Muscle of leg (tissue), 11 donors: Measurements from ENCODE around the gene CYTIP. TPM values are rescaled to one million over a fixed set of nuclear protein-coding genes. Genes with fewer than 3 reads are reported as not detected.
"Not testable (repeated sequence)": the region's sequence is repeated elsewhere in the genome, so short reads cannot be mapped to it uniquely, and the experiment has no call there.

Experiments
- DNase-seq: peaks from one replicate; pipeline ENCODE4 v3.0.0; 2013
- H3K27ac ChIP-seq: one replicate; pipeline ENCODE4 v1.5.1; 2013; ENCODE audit warnings: mild to moderate bottlenecking, low read length, control low read depth
- H3K27me3 ChIP-seq: one replicate; pipeline ENCODE4 v1.6.1; 2013; ENCODE audit warnings: low read length; ENCODE audit not compliant: control insufficient read depth, insufficient read depth
- H3K36me3 ChIP-seq: one replicate; pipeline ENCODE4 v1.6.1; 2013; ENCODE audit warnings: low read length; ENCODE audit not compliant: control insufficient read depth, insufficient read depth
- H3K4me1 ChIP-seq: one replicate; pipeline ENCODE4 v1.6.1; 2013; ENCODE audit warnings: low read length; ENCODE audit not compliant: control insufficient read depth, insufficient read depth
- H3K4me3 ChIP-seq: one replicate; pipeline ENCODE4 v1.5.1; 2013; ENCODE audit warnings: low read length, control low read depth
- H3K9me3 ChIP-seq: replicated peaks from 2 replicates; pipeline ENCODE4 v1.6.1; 2013; ENCODE audit warnings: low read depth, low read length; ENCODE audit not compliant: control insufficient read depth
- WGBS: methylation state at CpG from one replicate; pipeline ENCODE4 v1.1.5; 2013; ENCODE audit warnings: missing lambda C conversion rate; ENCODE audit not compliant: insufficient coverage; 5-methylcytosine and 5-hydroxymethylcytosine counted together
- polyA plus RNA-seq, 8 donors: library from polyadenylated mRNA; unstranded; fragments of 120-200 nt; gene quantifications; one replicate each; pipeline versions ENCODE4 v1.2.1 to v1.2.3, GENCODE V29; 2013; ENCODE audit warnings: inconsistent platforms in 1 of 8, low replicate concordance in 1 of 8; ENCODE audit not compliant: insufficient read length in 8 of 8, insufficient read depth in 1 of 8
- total RNA-seq: library from RNA; stranded (reverse); fragments of 120-200 nt; gene quantifications from one replicate; pipeline ENCODE4 v1.2.4, GENCODE V29; 2013

CYTIP gene
- total and polyA plus RNA-seq, 9 donors, result 0.43 to 3.5 (median 0.87) TPM

DNA sequence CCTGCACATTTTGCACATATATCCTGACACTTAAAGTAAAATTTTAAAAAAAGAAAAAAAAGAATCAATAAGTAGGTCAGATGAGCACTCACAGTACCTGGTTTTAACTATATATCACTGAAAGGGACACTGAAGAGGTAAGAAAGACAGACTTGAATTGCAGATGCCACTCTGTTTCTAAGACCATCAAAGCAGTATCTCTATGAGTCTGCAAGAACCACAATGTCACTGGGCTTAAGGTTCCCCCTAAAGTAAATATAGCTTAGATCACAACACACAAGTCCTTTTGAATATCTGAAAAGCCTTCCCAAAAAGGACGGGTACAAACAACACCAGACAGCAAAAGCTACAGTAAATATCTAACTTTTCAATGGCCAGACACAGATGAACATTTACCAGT, 57.6 kb downstream of the CYTIP start:
- Histone ChIP-seq H3K36me3 (no peaks in the 10 kb centered on the region), H3K4me1 (no peaks in the 10 kb centered on the region)

DNA sequence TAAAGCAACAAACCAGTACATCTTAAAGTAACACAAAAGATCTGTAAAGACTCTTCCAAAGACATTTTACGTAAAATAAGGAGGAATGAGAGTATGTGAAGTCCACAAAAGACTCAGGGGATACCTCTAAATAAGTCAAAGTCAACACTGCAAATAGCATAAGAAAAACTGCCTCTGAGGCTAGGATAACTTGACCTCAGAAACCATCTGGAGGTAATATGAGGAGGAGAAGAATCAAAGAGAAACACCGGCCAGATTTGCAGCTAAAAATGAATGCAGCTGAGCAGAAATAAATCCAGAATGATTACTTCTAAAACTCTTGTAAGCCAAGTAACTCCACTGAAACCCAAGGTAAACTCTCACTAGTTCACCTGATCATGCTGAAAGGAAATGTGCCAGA, 66.0 kb downstream of the CYTIP start:
- peaks cover 15% of the 10 kb centered on the region for H3K9me3 ChIP-seq
- no peaks in the 10 kb centered on the region for H3K27me3 ChIP-seq
- peak; percentile 56 for DNase-seq
- no peak overlapping the region for H3K4me3 ChIP-seq
- WGBS, result no CpG with 5 or more reads among the region's 2 CpGs
- no peaks in the 10 kb centered on the region for H3K4me1 ChIP-seq
- no peaks in the 10 kb centered on the region for H3K36me3 ChIP-seq
- no peak overlapping the region for H3K27ac ChIP-seq

More for the DNA sequence above, 57.6 kb downstream of the CYTIP start:
- no peak for DNase-seq
- Histone ChIP-seq H3K9me3 (no peaks in the 10 kb centered on the region), H3K4me3 (no peak overlapping the region), H3K27me3 (no peaks in the 10 kb centered on the region), H3K27ac (no peak overlapping the region)
- WGBS, result no CpG with 5 or more reads among the region's 1 CpG

DNA sequence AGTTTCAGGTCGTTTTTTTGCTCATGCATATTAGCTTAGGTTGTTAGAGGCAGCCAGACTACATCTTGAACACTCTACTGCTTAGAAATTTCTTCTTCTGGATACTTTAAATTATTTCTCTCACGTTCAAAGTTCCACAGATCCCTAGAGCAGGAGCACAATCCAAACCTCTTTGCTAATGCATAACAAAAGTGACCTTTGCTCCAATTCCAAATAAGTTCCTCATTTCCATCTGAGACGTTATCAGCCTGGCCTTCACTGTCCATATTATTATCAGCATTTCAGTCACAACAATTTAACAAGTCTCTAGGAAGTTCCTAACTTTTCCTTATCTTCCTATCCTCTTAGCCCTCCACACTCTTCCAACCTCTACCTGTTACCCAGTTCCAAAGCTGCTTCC, 67.8 kb downstream of the CYTIP start:
- DNase-seq, result no peak
- Histone ChIP-seq H3K9me3 (peaks cover 15% of the 10 kb centered on the region), H3K36me3 (no peaks in the 10 kb centered on the region), H3K27me3 (no peaks in the 10 kb centered on the region), H3K4me3 (no peak overlapping the region), H3K27ac (no peak overlapping the region), H3K4me1 (no peaks in the 10 kb centered on the region)
- WGBS, result 29% methylated on average over 2 of the region's 3 CpGs

DNA sequence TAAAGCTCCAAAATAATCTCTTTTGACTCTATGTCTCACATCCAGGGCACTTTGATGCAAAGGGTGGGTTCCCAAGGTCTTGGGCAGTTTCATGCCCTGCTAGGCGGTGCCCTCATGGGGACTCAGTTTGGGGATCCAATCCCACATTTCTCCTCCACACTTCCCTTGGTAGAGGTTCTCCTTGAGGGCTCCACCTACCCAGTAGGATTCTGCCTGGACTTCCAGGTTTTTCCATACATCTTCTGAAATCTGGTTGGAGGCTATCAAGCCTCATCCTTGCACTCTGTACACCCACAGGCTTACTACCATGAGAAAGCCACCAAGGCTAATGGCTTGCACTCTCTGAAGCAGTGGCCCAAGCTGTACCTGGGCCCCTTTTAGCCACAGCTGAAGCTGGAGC, 68.5 kb downstream of the CYTIP start:
- Histone ChIP-seq H3K27me3 (no peaks in the 10 kb centered on the region), H3K4me3 (no peak overlapping the region), H3K27ac (no peak overlapping the region), H3K36me3 (no peaks in the 10 kb centered on the region), H3K9me3 (peaks cover 15% of the 10 kb centered on the region), H3K4me1 (no peaks in the 10 kb centered on the region)
- 91% methylated on average over 1 of the region's 1 CpG for WGBS
- no peak for DNase-seq

DNA sequence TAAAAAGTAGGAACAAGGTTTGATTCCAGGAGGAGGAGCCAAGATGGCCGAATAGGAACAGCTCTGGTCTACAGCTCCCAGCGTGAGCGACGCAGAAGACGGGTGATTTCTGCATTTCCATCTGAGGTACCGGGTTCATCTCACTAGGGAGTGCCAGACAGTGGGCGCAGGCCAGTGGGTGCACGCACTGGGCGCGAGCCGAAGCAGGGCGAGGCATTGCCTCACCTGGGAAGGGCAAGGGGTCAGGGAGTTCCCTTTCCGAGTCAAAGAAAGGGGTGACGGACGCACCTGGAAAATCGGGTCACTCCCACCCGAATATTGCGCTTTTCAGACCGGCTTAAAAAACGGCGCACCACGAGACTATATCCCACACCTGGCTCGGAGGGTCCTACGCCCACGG, 75.4 kb downstream of the CYTIP start:
- no CpG with 5 or more reads among the region's 25 CpGs for WGBS
- H3K9me3 ChIP-seq, H3K4me3 ChIP-seq, H3K27ac ChIP-seq, H3K36me3 ChIP-seq, DNase-seq, H3K27me3 ChIP-seq, H3K4me1 ChIP-seq: not testable (repeated sequence)

DNA sequence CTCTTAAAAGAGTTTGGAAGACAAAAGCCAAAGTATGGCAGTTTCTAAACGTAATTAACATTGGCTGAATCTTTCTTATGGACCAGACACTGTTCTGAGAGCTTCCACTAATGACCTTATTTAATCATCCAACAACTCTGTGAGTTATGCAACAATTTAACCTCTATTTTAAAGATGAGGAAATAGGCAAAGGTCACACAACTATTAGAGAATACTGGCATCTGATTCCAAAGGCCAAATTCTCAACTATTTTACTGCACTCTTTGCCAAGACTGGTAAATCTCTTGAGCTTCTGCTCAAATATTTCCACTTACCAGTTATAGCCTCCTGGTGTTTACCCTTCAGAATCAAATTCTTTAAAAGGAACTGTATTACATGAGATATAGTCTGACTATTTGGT, 76.2 kb downstream of the CYTIP start:
- Histone ChIP-seq H3K4me3 (no peak overlapping the region), H3K4me1 (no peaks in the 10 kb centered on the region), H3K9me3 (no peaks in the 10 kb centered on the region), H3K27ac (no peak overlapping the region), H3K27me3 (no peaks in the 10 kb centered on the region), H3K36me3 (no peaks in the 10 kb centered on the region)
- no CpG with 5 or more reads among the region's 1 CpG for WGBS
- no peak for DNase-seq

Other genes starting within 250 kb of the CYTIP start
- 9.6 TPM for gene GALNT5, start 186.4 kb downstream of the CYTIP start, total RNA-seq
- 1 to 10 TPM; 1.5 to 7.4 (median 3.7) TPM for gene GALNT5, start 186.4 kb downstream of the CYTIP start, polyA plus RNA-seq
- gene ERMN, start 118.3 kb downstream of the CYTIP start, total RNA-seq, result 0.04 TPM
- gene ERMN, start 118.3 kb downstream of the CYTIP start, polyA plus RNA-seq, result under 1 TPM in 6 of 8 donors, not detected in 2; 0.04 to 0.19 (median 0.10) TPM
- gene ACVR1C, start 184.8 kb upstream of the CYTIP start, total RNA-seq, result 0.09 TPM
- 1 to 10 TPM in 1 of 8 donors, under 1 TPM in 7; 0.11 to 1.1 (median 0.14) TPM for gene ACVR1C, start 184.8 kb upstream of the CYTIP start, polyA plus RNA-seq